Putamen (tissue), 1 donor: Measurements from ENCODE around the gene EVPL.

Source experiments
- DNase-seq: peaks from one replicate; pipeline ENCODE4 v3.0.0-alpha.2; 2016; ENCODE audit warnings: low spot score

The EVPL gene

GRCh38 chr17:76017481-76018339 is 9.4 kb downstream of the EVPL start:
- DNase-seq, result no peak

GRCh38 chr17:76014925-76015261 is 12.2 kb downstream of the EVPL start:
- no peak for DNase-seq

GRCh38 chr17:76014100-76014924 is 12.8 kb downstream of the EVPL start:
- DNase-seq, result peak; percentile 21

- no peak for DNase-seq
Measured at GRCh38 chr17:76013377-76013932, 13.7 kb downstream of the EVPL start.

- no peak for DNase-seq
Measured at GRCh38 chr17:76011951-76012350, 15.2 kb downstream of the EVPL start.

- no peak for DNase-seq
Measured at GRCh38 chr17:76009969-76010661, 17.0 kb downstream of the EVPL start.

- DNase-seq, result no peak
Measured at GRCh38 chr17:76009447-76009846, 17.7 kb downstream of the EVPL start.

GRCh38 chr17:76008630-76009425 is 18.3 kb downstream of the EVPL start:
- no peak for DNase-seq

- no peak for DNase-seq
Measured at GRCh38 chr17:76008208-76008607, 18.9 kb downstream of the EVPL start.

- DNase-seq, result no peak
Measured at GRCh38 chr17:76007850-76008165, 19.3 kb downstream of the EVPL start.

- no peak for DNase-seq
Measured at GRCh38 chr17:76007131-76007849, 19.8 kb downstream of the EVPL start.

- peak; percentile 57 for DNase-seq
Measured at GRCh38 chr17:76005263-76006149, 21.6 kb downstream of the EVPL start.

GRCh38 chr17:76004750-76005262 is 22.3 kb downstream of the EVPL start:
- no peak for DNase-seq

- DNase-seq, result no peak
Measured at GRCh38 chr17:76003915-76004314, 23.2 kb downstream of the EVPL start.

- no peak for DNase-seq
Measured at GRCh38 chr17:76002100-76002499, 25.0 kb downstream of the EVPL start.

- DNase-seq, result no peak
Measured at GRCh38 chr17:76000755-76001521, 26.2 kb downstream of the EVPL start, which contains the start of gene CDK3. Gene CDK3 (plus strand): TSS chr17:76000855. CDS start chr17:76001426, 571 bp downstream.

- no peak for DNase-seq
Measured at GRCh38 chr17:76000016-76000754, 26.9 kb downstream of the EVPL start.

GRCh38 chr17:75998327-75998795 is 28.7 kb downstream of the EVPL start:
- DNase-seq, result no peak
